Left ventricle myocardium inferior (tissue), 1 donor: ENCODE results near the gene WASF1. TPM values are rescaled to one million over a fixed set of nuclear protein-coding genes. Genes with fewer than 3 reads are reported as not detected.
"Not testable (repeated sequence)": the region's sequence is repeated elsewhere in the genome, so short reads cannot be mapped to it uniquely, and the experiment has no call there.

Experiments used
- DNase-seq: peaks from one replicate; pipeline ENCODE4 v3.0.0-alpha.2; 2020
- H3K27ac ChIP-seq: fragments of 200-600 bp; replicated peaks from 2 replicates; pipeline ENCODE4 v1.8.0; 2021
- H3K27me3 ChIP-seq: fragments of 200-600 bp; 2 replicates; pipeline ENCODE4 v1.8.0; 2021; ENCODE audit warnings: low read depth
- H3K36me3 ChIP-seq: fragments of 200-600 bp; 2 replicates; pipeline ENCODE4 v1.8.0; 2021
- H3K4me1 ChIP-seq: fragments of 200-600 bp; 2 replicates; pipeline ENCODE4 v1.8.0; 2021
- H3K4me3 ChIP-seq: fragments of 200-600 bp; 2 replicates; pipeline ENCODE4 v1.8.0; 2021; ENCODE audit warnings: mild to moderate bottlenecking, moderate library complexity
- H3K9me3 ChIP-seq: fragments of 200-600 bp; replicated peaks from 2 replicates; pipeline ENCODE4 v1.8.0; 2021
- intact Hi-C: fragments of 100-400 bp; cut with micrococcal nuclease; formaldehyde crosslinking; loops from one replicate; pipeline ENCODE4 v1.11.0; 2022
- total RNA-seq: library from RNA; stranded (reverse); fragmentation: NEBNext Ultra II Directional; extraction: Animal tissue kit (Norgen Biotek cat#: 25700); gene quantifications from one replicate; pipeline ENCODE4 v1.2.1, GENCODE V29; 2021
- TF ChIP-seq, protein P1 (sequence below): fragments of 200-600 bp; IDR thresholded peaks from 2 replicates; pipeline ENCODE4 v1.8.0; 2021; ENCODE audit warnings: antibody characterized with exemption, mild to moderate bottlenecking, borderline replicate concordance
- donor health status: DM: no; HTN: yes; CAD: no; lungs with severe emphysema.

The WASF1 gene
- total RNA-seq, 1 donor from 2014 or later = 0.80 TPM

- TF ChIP-seq, protein P1, sequence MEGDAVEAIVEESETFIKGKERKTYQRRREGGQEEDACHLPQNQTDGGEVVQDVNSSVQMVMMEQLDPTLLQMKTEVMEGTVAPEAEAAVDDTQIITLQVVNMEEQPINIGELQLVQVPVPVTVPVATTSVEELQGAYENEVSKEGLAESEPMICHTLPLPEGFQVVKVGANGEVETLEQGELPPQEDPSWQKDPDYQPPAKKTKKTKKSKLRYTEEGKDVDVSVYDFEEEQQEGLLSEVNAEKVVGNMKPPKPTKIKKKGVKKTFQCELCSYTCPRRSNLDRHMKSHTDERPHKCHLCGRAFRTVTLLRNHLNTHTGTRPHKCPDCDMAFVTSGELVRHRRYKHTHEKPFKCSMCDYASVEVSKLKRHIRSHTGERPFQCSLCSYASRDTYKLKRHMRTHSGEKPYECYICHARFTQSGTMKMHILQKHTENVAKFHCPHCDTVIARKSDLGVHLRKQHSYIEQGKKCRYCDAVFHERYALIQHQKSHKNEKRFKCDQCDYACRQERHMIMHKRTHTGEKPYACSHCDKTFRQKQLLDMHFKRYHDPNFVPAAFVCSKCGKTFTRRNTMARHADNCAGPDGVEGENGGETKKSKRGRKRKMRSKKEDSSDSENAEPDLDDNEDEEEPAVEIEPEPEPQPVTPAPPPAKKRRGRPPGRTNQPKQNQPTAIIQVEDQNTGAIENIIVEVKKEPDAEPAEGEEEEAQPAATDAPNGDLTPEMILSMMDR = no peak
- Histone ChIP-seq H3K4me1 (peaks cover 2% of the 10 kb centered on the region), H3K27ac (no peak overlapping the region), H3K9me3 (no peaks in the 10 kb centered on the region), H3K4me3 (no peak overlapping the region), H3K36me3 (no peaks in the 10 kb centered on the region), H3K27me3 (no peaks in the 10 kb centered on the region)
- no peak for DNase-seq
- intact Hi-C loops = no loop called here
Measured at GRCh38 chr6:110090876-110091275, 88.6 kb downstream of the WASF1 start.

DNA sequence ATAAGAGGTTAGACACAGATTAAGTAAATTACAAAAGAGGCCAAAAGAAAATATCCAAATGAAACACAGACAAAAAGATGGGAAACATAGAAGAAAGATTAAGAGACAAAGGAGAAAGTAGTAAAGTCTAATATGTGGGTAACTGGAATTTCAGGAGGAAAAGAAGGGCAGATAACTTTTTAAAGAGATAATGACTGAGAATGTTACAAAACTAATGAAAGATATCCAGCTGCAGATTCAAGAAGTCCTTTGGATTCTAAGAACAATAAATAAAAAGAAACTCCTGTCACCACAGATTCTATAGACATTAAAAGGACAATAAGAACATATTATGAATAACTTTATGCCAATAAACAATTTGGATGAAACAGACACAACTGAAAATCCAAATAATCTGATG lies 90.1 kb downstream of the WASF1 start:
- TF ChIP-seq, protein P1 = no peak
- no peaks in the 10 kb centered on the region for H3K36me3 ChIP-seq
- no peaks in the 10 kb centered on the region for H3K4me1 ChIP-seq
- intact Hi-C loops = no loop called here
- H3K4me3 ChIP-seq = no peak overlapping the region
- no peak for DNase-seq
- no peaks in the 10 kb centered on the region for H3K27me3 ChIP-seq
- H3K27ac ChIP-seq = no peak overlapping the region
- no peaks in the 10 kb centered on the region for H3K9me3 ChIP-seq

GRCh38 chr6:110085285-110085684 lies 94.2 kb downstream of the WASF1 start:
- DNase-seq = no peak
- Histone ChIP-seq H3K36me3 (no peaks in the 10 kb centered on the region), H3K4me1 (no peaks in the 10 kb centered on the region), H3K9me3 (no peaks in the 10 kb centered on the region), H3K27me3 (no peaks in the 10 kb centered on the region), H3K27ac (no peak overlapping the region), H3K4me3 (no peak overlapping the region)
- intact Hi-C loops = no loop called here
- TF ChIP-seq, protein P1 = no peak

DNA sequence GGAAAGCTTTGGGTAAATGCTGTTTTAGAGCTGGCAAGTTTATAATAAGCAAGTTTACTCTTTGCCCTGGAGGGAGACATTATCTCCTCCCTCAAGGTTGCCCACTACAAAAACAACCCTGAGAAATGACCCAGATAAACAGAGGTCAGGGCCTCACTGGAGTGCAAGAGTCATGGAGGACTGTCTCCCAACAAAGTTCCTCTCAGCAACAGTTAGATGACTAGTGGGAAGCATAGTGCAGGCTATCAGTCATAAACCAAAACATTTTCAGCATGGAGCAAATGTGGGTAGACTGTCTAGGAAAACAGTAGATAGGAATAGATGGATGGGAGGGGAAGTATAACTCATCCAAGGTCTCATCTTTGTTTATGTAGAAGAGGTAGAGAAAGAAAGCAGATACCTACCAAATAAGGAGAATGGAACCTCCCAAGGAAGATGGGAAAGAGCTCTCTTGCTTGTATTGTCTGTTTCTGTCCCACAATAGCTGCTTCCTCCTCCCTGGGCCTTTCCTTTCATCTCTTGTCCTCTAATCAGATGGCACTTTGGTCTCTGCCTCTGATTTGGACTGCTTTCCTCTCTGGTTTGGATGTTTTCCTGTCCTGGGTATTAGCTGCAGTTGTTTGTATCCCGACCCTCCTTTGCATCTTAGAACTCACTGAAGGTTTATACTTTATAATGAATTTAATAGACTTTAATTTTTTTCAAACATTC lies 95.4 kb downstream of the WASF1 start:
- Histone ChIP-seq H3K4me1 (no peaks in the 10 kb centered on the region), H3K27me3 (no peaks in the 10 kb centered on the region), H3K27ac (no peak overlapping the region), H3K4me3 (no peak overlapping the region), H3K9me3 (no peaks in the 10 kb centered on the region), H3K36me3 (no peaks in the 10 kb centered on the region)
- TF ChIP-seq, protein P1 = no peak
- intact Hi-C loops = no loop called here
- DNase-seq = no peak

- intact Hi-C loops = no loop called here
- Histone ChIP-seq H3K4me1 (no peaks in the 10 kb centered on the region), H3K36me3 (no peaks in the 10 kb centered on the region), H3K9me3 (no peaks in the 10 kb centered on the region), H3K27me3 (no peaks in the 10 kb centered on the region), H3K27ac (no peak overlapping the region), H3K4me3 (no peak overlapping the region)
- TF ChIP-seq, protein P1 = no peak
- DNase-seq = no peak
Measured at GRCh38 chr6:110075406-110075805, 104.1 kb downstream of the WASF1 start.

GRCh38 chr6:110073474-110073873 lies 106.0 kb downstream of the WASF1 start:
- H3K4me3 ChIP-seq, H3K27ac ChIP-seq, DNase-seq, H3K4me1 ChIP-seq, intact Hi-C loops, H3K9me3 ChIP-seq, H3K27me3 ChIP-seq, H3K36me3 ChIP-seq: not testable (repeated sequence)
